ENCODE results near the gene YWHAQ. TPM values are rescaled to one million over a fixed set of nuclear protein-coding genes. Genes with fewer than 3 reads are reported as not detected.
A peak's percentile ranks its signal among the peaks of the same experiment; 100 is the strongest.
"Not testable (repeated sequence)": the region's sequence is repeated elsewhere in the genome, so short reads cannot be mapped to it uniquely, and the experiment has no call there.

YWHAQ gene
- total and polyA plus RNA-seq, 7 donors: 179 to 273 (median 216) TPM

DNA sequence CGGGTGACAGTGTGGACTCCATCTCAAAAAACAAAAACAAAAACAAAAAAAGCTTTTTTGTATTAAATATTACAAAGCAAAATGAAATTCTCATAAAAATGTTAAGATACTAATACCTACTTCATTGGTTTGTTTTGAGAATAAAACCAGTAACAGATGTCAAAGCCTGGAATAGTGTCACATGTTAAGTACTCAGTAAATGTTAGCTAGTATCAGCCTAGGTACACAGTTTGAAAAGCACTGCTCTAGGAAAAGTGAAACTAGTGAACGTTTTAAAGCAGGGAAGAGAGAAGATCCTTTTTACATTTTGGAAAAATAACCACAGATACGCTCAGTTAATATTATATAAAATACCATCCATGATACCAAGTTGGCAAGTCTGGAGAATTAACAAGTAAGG lies 38.1 kb downstream of the YWHAQ start:
- H3K4me3 ChIP-seq: no peak overlapping the region
- no peak for TF ChIP-seq EP300 (IDR thresholded peaks at IDR 0.05)
- no peak for TF ChIP-seq POLR2AphosphoS5 (IDR thresholded peaks at IDR 0.05)
- TF ChIP-seq POLR2A (IDR thresholded peaks at IDR 0.05): no peak
- TF ChIP-seq, protein P1, sequence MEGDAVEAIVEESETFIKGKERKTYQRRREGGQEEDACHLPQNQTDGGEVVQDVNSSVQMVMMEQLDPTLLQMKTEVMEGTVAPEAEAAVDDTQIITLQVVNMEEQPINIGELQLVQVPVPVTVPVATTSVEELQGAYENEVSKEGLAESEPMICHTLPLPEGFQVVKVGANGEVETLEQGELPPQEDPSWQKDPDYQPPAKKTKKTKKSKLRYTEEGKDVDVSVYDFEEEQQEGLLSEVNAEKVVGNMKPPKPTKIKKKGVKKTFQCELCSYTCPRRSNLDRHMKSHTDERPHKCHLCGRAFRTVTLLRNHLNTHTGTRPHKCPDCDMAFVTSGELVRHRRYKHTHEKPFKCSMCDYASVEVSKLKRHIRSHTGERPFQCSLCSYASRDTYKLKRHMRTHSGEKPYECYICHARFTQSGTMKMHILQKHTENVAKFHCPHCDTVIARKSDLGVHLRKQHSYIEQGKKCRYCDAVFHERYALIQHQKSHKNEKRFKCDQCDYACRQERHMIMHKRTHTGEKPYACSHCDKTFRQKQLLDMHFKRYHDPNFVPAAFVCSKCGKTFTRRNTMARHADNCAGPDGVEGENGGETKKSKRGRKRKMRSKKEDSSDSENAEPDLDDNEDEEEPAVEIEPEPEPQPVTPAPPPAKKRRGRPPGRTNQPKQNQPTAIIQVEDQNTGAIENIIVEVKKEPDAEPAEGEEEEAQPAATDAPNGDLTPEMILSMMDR (IDR thresholded peaks at IDR 0.05): no peak
- WGBS, 2 donors: 72 to 75% methylated on average over 3 of the region's 3 CpGs
- DNase-seq: no peak
- H3K9me3 ChIP-seq: no peaks in the 10 kb centered on the region
- H3K4me1 ChIP-seq: peaks cover 0 to 38% (median 25%) of the 10 kb centered on the region in 4 donors
- no peak overlapping the region for H3K27ac ChIP-seq
- intact Hi-C loops (cut with DNase I): no loop called here
- H3K36me3 ChIP-seq: peaks cover 0 to 34% (median 13%) of the 10 kb centered on the region in 4 donors
- no peaks in the 10 kb centered on the region for H3K27me3 ChIP-seq

DNA sequence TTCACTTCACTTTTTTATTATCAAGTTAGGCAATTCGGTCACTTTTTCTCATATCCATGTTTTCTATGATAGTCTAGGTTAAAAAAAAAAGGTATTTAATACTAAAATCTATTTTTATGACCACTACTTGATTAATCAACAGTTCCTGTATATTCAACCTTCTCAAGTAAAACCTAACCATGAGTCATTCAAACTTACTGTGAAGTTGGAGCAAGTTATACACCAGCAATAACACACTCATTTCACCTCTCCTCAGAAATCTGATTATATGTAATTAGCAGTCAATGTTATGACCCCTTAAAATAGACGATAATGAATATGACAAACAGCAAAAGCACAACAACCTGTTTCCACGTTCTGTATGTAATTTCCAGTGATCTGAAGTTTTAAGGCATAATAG lies 40.2 kb downstream of the YWHAQ start:
- Histone ChIP-seq H3K4me1 (peaks cover 0 to 30% (median 27%) of the 10 kb centered on the region in 4 donors), H3K9me3 (no peaks in the 10 kb centered on the region), H3K4me3 (no peak overlapping the region), H3K27ac (no peak overlapping the region), H3K36me3 (peaks cover 0 to 53% (median 17%) of the 10 kb centered on the region in 4 donors), H3K27me3 (no peaks in the 10 kb centered on the region)
- 80 to 86% methylated on average over 3 of the region's 3 CpGs for WGBS, 2 donors
- no peak for TF ChIP-seq POLR2A (IDR thresholded peaks at IDR 0.05)
- TF ChIP-seq, protein P1 (IDR thresholded peaks at IDR 0.05): no peak
- TF ChIP-seq EP300 (IDR thresholded peaks at IDR 0.05): no peak
- no peak for TF ChIP-seq POLR2AphosphoS5 (IDR thresholded peaks at IDR 0.05)
- DNase-seq: no peak
- intact Hi-C loops (cut with DNase I): no loop called here

DNA sequence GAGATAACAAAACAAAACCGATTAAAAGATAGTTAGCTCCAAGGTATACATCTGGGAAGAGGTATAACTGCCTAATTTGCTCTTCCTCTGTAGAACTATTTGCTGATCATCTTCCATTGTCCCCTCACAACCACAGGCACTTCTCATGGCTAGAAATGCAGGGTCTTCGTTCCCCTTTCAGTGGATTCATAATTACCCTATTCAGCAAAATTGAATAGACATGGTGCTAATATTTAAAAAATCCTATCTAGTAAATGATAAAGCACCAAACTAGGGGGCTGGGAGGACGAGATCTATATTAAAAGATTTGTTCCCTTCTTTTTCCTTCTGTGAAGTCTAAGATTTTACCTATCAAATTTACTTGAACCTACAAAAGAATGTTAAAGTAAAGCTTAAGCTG lies 44.3 kb downstream of the YWHAQ start:
- DNase-seq: no peak
- intact Hi-C loops (cut with DNase I): no loop called here
- WGBS, 2 donors: 92 to 95% methylated on average over 3 of the region's 3 CpGs
- peaks cover 0 to 75% (median 19%) of the 10 kb centered on the region in 4 donors for H3K36me3 ChIP-seq
- H3K9me3 ChIP-seq: no peaks in the 10 kb centered on the region
- TF ChIP-seq POLR2A (IDR thresholded peaks at IDR 0.05) (no peak), POLR2AphosphoS5 (IDR thresholded peaks at IDR 0.05) (no peak), EP300 (IDR thresholded peaks at IDR 0.05) (no peak)
- TF ChIP-seq, protein P1 (IDR thresholded peaks at IDR 0.05): no peak
- H3K27me3 ChIP-seq: no peaks in the 10 kb centered on the region
- no peak overlapping the region for H3K4me3 ChIP-seq
- H3K4me1 ChIP-seq: peaks cover 0 to 14% (median 9%) of the 10 kb centered on the region in 4 donors
- peak overlapping the region in 1 of 4 donors; percentile 27 for H3K27ac ChIP-seq

DNA sequence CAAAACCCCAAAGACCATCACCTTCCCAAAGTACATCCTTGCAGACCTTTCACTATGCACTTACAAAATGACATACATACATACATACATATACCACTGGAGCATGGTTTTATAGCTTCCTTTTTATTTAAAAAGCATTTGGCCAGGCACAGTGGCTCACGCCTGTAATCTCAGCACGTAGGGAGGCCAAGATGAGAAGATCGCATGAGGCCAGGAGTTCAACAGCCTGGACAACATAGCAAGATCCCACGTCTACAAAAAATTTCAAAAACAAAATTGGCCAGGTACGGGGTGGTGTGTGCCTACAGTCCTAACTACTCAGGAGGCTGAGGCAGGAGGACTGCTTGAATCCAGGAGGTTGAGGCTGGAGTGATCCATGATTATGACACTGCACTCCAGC lies 45.3 kb downstream of the YWHAQ start:
- no peaks in the 10 kb centered on the region for H3K9me3 ChIP-seq
- peak overlapping the region in 2 of 4 donors; percentile 49 to 54 for H3K27ac ChIP-seq
- intact Hi-C loops (cut with DNase I): no loop called here
- peaks cover 0 to 14% (median 9%) of the 10 kb centered on the region in 4 donors for H3K4me1 ChIP-seq
- no peaks in the 10 kb centered on the region for H3K27me3 ChIP-seq
- no peak for DNase-seq
- TF ChIP-seq POLR2AphosphoS5 (IDR thresholded peaks at IDR 0.05) (no peak), EP300 (IDR thresholded peaks at IDR 0.05) (no peak), POLR2A (IDR thresholded peaks at IDR 0.05) (no peak)
- TF ChIP-seq, protein P1 (IDR thresholded peaks at IDR 0.05): no peak
- 96 to 98% methylated on average over 5 of the region's 5 CpGs for WGBS, 2 donors
- H3K36me3 ChIP-seq: peaks cover 0 to 69% (median 17%) of the 10 kb centered on the region in 4 donors
- no peak overlapping the region for H3K4me3 ChIP-seq

DNA sequence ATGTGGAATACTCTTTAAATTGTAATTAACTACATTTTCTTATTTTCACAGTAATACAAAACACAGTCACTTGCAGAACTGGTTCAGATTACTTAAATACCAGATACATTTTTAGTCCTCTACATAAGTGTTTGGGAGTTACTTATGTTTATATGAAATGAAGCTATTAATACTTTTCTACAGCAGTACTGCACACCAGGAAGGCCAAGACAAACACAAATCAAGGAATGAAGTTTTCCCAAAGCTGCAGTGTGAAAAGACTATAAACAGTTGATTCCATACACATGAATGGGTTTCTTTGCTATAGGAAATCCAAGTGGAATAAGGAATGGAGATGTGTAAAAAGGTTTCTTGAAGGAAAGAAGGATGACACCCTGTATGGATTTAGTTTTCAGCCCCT lies 45.9 kb downstream of the YWHAQ start:
- intact Hi-C loops (cut with DNase I); H3K4me3 ChIP-seq; H3K27me3 ChIP-seq; DNase-seq; H3K9me3 ChIP-seq: not testable (repeated sequence)
- Histone ChIP-seq H3K4me1 (peaks cover 0 to 14% (median 9%) of the 10 kb centered on the region in 4 donors), H3K36me3 (peaks cover 0 to 63% (median 18%) of the 10 kb centered on the region in 4 donors), H3K27ac (peak overlapping the region in 2 of 4 donors; percentile 49 to 54)
